K562 (cell line): Measurements from ENCODE around the gene PRTFDC1. TPM values are rescaled to one million over a fixed set of nuclear protein-coding genes. Genes with fewer than 3 reads are reported as not detected.
A peak's percentile ranks its signal among the peaks of the same experiment; 100 is the strongest.

ENCODE experiments used
- ATF7 ChIP-seq: fragments of 450-650 bp; IDR thresholded peaks from 2 replicates; pipeline ENCODE4 v1.7.1; 2014; ENCODE audit warnings: mild to moderate bottlenecking, moderate library complexity
- GATAD2A ChIP-seq: fragments of 450-650 bp; IDR thresholded peaks from 2 replicates; pipeline ENCODE4 v1.6.1; 2017
- HNRNPLL ChIP-seq: fragments of 200-400 bp; formaldehyde crosslinking; IDR thresholded peaks from 2 replicates; pipeline ENCODE4 v1.6.1; 2017; ENCODE audit warnings: low read length, low read depth, mild to moderate bottlenecking; ENCODE audit not compliant: poor library complexity, severe bottlenecking
- KLF16 ChIP-seq: IDR thresholded peaks from 2 replicates; pipeline ENCODE4 v1.6.1; 2016; ENCODE audit warnings: antibody characterized with exemption
- KLF6 ChIP-seq: fragments of 250-450 bp; sonication (Bioruptor Pico); IDR thresholded peaks from 2 replicates; pipeline ENCODE4 v1.4.0; 2020; ENCODE audit warnings: mild to moderate bottlenecking, moderate library complexity, borderline replicate concordance
- MAFG ChIP-seq: fragments of 450-650 bp; conservative IDR thresholded peaks from 2 replicates; pipeline ENCODE4 v1.6.1; 2016; ENCODE audit warnings: missing genetic modification characterization, missing compliant biosample characterization
- NONO ChIP-seq, 2 experiments: fragments of 200-400 bp in 1 of 2; fragments of 450-650 bp in 1 of 2; formaldehyde crosslinking in 1 of 2; IDR thresholded peaks; 2 replicates each; pipeline ENCODE4 v1.6.1; 2017; ENCODE audit warnings: low read depth in 2 of 2, mild to moderate bottlenecking in 2 of 2, moderate library complexity in 2 of 2, low read length in 1 of 2
- PHF21A ChIP-seq: fragments of 450-650 bp; IDR thresholded peaks from 2 replicates; pipeline ENCODE4 v1.6.1; 2017; ENCODE audit warnings: low read depth, borderline replicate concordance
- TBL1XR1 ChIP-seq, 2 experiments: IDR thresholded peaks; 2 replicates each; pipeline ENCODE4 v1.6.1; 2012; ENCODE audit warnings: improper control_type of control experiment in 2 of 2, low read length in 2 of 2, mild to moderate bottlenecking in 1 of 2
- ZC3H4 ChIP-seq: sonication (generic); formaldehyde crosslinking; IDR thresholded peaks from 2 replicates; pipeline ENCODE4 v1.9.0; 2021; ENCODE audit warnings: missing genetic modification reagents, borderline replicate concordance
- ZC3H8 ChIP-seq: fragments of 450-650 bp; IDR thresholded peaks from 2 replicates; pipeline ENCODE4 v1.6.1; 2017
- ZFX ChIP-seq: sonication (generic); formaldehyde crosslinking; IDR thresholded peaks from 2 replicates; pipeline ENCODE4 v1.8.0; 2022; ENCODE audit warnings: mild to moderate bottlenecking, missing genetic modification reagents, moderate library complexity
- ZNF561 ChIP-seq: fragments of 450-650 bp; formaldehyde crosslinking; conservative IDR thresholded peaks from 2 replicates; pipeline ENCODE4 v1.4.0; 2020; ENCODE audit warnings: mild to moderate bottlenecking, moderate library complexity
- polyA plus RNA-seq, 8 experiments: library from polyadenylated mRNA; depleted of rRNA in 4 of 8; stranded (reverse) in 5 of 8; unstranded in 3 of 8; fragments of >200 nt; fragmentation: Nextera tagmentation in 2 of 8; fragmentation: Illumina TruSeq in 1 of 8; extraction: Ambion mirVana in 2 of 8; extraction: Trizol in 1 of 8; gene quantifications; 2 replicates each; pipeline versions ENCODE4 v1.2.1 to v1.2.3, GENCODE V29; 2011 to 2014; ENCODE audit warnings: inconsistent platforms in 1 of 8, missing spikeins in 1 of 8
- total RNA-seq, 7 experiments: library from RNA; depleted of rRNA in 6 of 7; stranded (reverse); fragments of >200 nt in 6 of 7; fragmentation: Illumina TruSeq in 2 of 7; extraction: Trizol in 2 of 7; gene quantifications; 2 replicates each; pipeline versions ENCODE4 v1.2.1 to v1.2.3, GENCODE V29; 2011 to 2021; ENCODE audit warnings: low replicate concordance in 1 of 7
- TF ChIP-seq, protein P1 (sequence below), 2 experiments: fragments of 150-350 bp in 1 of 2; IDR thresholded peaks; 2 replicates each; pipeline ENCODE4 v1.6.1; 2012 to 2016; ENCODE audit warnings: low read depth in 2 of 2, low read length in 2 of 2, mild to moderate bottlenecking in 1 of 2, moderate library complexity in 1 of 2
- TF ChIP-seq, protein P2 (sequence below): fragments of 450-650 bp; IDR thresholded peaks from 2 replicates; pipeline ENCODE4 v1.6.1; 2016; ENCODE audit warnings: low read depth, mild to moderate bottlenecking, moderate library complexity
- TF ChIP-seq, protein P3 (sequence below): fragments of 250-450 bp; sonication (Bioruptor Pico); IDR thresholded peaks from 2 replicates; pipeline ENCODE4 v1.8.0; 2021; ENCODE audit warnings: moderate library complexity, mild to moderate bottlenecking, inconsistent platforms
- TF ChIP-seq, protein P4 (sequence below): fragments of 450-650 bp; IDR thresholded peaks from 2 replicates; pipeline ENCODE4 v1.6.1; 2016; ENCODE audit warnings: mild to moderate bottlenecking
- TF ChIP-seq, protein P5 (sequence below): fragments of 450-650 bp; formaldehyde crosslinking; IDR thresholded peaks from 2 replicates; pipeline ENCODE4 v1.4.0; 2020; ENCODE audit warnings: mild to moderate bottlenecking, mixed read lengths

The PRTFDC1 gene
- total and polyA plus RNA-seq, 9 of the 15 experiments (the other 6 are each of a cell fraction or from before 2014, with no cell fraction given) = 7.0 to 27.6 (median 10.0) TPM

DNA sequence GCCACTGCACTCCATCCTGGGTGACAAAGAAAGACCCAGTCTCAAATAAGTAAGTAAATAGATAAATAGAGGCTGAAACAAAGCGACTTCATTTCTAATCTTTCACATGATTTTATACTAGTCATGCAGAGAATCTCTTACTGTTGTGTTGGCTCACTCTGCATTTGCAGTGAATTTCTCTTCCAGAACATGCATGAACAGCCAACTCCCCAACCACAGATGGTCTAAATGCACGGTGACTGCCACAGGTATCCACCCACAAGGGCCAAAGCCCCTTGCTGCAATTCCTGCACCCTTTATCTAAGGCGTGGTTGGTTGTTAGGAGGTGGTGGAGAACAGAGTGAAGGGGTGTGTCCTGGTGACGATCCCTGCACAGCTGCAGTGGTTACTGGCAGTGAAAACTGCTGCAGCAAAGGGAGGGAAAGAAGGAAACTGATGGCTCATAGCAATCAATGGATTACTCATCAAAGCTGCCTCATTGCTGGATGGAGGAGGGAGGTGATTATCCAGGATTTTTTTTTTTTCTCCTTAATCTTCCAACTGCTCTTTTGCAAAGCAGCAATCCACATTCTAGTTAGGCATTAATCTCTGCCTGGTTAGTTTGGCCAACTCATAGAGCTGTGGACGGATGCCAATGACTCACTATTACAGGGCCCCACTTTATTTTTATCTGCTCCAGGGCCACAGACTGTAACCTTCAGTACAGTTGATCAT lies 50.6 kb downstream of the PRTFDC1 start (continued):
- TF ChIP-seq, protein P1, sequence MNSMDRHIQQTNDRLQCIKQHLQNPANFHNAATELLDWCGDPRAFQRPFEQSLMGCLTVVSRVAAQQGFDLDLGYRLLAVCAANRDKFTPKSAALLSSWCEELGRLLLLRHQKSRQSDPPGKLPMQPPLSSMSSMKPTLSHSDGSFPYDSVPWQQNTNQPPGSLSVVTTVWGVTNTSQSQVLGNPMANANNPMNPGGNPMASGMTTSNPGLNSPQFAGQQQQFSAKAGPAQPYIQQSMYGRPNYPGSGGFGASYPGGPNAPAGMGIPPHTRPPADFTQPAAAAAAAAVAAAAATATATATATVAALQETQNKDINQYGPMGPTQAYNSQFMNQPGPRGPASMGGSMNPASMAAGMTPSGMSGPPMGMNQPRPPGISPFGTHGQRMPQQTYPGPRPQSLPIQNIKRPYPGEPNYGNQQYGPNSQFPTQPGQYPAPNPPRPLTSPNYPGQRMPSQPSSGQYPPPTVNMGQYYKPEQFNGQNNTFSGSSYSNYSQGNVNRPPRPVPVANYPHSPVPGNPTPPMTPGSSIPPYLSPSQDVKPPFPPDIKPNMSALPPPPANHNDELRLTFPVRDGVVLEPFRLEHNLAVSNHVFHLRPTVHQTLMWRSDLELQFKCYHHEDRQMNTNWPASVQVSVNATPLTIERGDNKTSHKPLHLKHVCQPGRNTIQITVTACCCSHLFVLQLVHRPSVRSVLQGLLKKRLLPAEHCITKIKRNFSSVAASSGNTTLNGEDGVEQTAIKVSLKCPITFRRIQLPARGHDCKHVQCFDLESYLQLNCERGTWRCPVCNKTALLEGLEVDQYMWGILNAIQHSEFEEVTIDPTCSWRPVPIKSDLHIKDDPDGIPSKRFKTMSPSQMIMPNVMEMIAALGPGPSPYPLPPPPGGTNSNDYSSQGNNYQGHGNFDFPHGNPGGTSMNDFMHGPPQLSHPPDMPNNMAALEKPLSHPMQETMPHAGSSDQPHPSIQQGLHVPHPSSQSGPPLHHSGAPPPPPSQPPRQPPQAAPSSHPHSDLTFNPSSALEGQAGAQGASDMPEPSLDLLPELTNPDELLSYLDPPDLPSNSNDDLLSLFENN (IDR thresholded peaks at IDR 0.05; ENCODE audit: low read depth in 2 of 2, low read length in 2 of 2) = no peak
- TF ChIP-seq, protein P2, sequence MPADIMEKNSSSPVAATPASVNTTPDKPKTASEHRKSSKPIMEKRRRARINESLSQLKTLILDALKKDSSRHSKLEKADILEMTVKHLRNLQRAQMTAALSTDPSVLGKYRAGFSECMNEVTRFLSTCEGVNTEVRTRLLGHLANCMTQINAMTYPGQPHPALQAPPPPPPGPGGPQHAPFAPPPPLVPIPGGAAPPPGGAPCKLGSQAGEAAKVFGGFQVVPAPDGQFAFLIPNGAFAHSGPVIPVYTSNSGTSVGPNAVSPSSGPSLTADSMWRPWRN = no peak
- TF ChIP-seq PHF21A (no peak), NONO (IDR thresholded peaks at IDR 0.05; ENCODE audit: low read depth in 2 of 2, low read length in 1 of 2) (no peak), TBL1XR1 (IDR thresholded peaks at IDR 0.05; ENCODE audit: low read length in 2 of 2) (peak in 1 of 2 experiments; percentile 57; a peak in 1 of 4 replicates), KLF16 (0 out of 2 replicates have a peak, but pooled peaks have one; percentile 16), ZC3H4 (no peak), ZC3H8 (no peak), ATF7 (0 out of 2 replicates have a peak, but pooled peaks have one; percentile 38), ZFX (CRISPR knock-in tag) (no peak), KLF6 (no peak), GATAD2A (peak; percentile 42), MAFG (tag) (peak; percentile 75), HNRNPLL (no peak), ZNF561 (CRISPR knock-in tag) (no peak)
- TF ChIP-seq, protein P3, sequence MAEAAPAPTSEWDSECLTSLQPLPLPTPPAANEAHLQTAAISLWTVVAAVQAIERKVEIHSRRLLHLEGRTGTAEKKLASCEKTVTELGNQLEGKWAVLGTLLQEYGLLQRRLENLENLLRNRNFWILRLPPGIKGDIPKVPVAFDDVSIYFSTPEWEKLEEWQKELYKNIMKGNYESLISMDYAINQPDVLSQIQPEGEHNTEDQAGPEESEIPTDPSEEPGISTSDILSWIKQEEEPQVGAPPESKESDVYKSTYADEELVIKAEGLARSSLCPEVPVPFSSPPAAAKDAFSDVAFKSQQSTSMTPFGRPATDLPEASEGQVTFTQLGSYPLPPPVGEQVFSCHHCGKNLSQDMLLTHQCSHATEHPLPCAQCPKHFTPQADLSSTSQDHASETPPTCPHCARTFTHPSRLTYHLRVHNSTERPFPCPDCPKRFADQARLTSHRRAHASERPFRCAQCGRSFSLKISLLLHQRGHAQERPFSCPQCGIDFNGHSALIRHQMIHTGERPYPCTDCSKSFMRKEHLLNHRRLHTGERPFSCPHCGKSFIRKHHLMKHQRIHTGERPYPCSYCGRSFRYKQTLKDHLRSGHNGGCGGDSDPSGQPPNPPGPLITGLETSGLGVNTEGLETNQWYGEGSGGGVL (CRISPR knock-in tag) = no peak
- TF ChIP-seq, protein P4, sequence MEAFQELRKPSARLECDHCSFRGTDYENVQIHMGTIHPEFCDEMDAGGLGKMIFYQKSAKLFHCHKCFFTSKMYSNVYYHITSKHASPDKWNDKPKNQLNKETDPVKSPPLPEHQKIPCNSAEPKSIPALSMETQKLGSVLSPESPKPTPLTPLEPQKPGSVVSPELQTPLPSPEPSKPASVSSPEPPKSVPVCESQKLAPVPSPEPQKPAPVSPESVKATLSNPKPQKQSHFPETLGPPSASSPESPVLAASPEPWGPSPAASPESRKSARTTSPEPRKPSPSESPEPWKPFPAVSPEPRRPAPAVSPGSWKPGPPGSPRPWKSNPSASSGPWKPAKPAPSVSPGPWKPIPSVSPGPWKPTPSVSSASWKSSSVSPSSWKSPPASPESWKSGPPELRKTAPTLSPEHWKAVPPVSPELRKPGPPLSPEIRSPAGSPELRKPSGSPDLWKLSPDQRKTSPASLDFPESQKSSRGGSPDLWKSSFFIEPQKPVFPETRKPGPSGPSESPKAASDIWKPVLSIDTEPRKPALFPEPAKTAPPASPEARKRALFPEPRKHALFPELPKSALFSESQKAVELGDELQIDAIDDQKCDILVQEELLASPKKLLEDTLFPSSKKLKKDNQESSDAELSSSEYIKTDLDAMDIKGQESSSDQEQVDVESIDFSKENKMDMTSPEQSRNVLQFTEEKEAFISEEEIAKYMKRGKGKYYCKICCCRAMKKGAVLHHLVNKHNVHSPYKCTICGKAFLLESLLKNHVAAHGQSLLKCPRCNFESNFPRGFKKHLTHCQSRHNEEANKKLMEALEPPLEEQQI = no peak
- TF ChIP-seq, protein P5, sequence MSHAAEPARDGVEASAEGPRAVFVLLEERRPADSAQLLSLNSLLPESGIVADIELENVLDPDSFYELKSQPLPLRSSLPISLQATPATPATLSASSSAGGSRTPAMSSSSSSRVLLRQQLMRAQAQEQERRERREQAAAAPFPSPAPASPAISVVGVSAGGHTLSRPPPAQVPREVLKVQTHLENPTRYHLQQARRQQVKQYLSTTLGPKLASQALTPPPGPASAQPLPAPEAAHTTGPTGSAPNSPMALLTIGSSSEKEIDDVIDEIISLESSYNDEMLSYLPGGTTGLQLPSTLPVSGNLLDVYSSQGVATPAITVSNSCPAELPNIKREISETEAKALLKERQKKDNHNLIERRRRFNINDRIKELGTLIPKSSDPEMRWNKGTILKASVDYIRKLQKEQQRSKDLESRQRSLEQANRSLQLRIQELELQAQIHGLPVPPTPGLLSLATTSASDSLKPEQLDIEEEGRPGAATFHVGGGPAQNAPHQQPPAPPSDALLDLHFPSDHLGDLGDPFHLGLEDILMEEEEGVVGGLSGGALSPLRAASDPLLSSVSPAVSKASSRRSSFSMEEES = no peak
